ENCODE data around the gene KCNIP2.

Gene KCNIP2

DNA sequence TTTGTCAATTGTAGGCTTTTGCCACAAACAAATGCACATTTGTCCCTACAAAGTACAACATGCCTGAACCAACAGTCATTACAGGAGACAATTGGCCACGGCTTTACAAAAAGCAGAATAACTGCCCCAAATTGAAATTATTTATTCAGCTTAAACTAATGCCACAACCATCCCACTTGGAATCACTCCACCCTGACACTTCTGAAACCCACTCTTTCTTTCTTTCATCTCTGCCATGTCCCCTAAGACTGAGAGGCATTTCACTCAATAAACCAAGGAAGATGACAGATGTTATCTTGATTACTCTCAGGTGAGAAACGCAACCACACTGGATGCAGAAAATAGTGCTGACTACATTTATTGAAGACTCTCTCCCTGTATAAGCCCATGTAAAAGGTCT is 57.8 kb downstream of the KCNIP2 start:
- no peak overlapping the region for H3K4me3 ChIP-seq (ENCODE audit: low read depth, low read length)
- TF ChIP-seq, protein P1, sequence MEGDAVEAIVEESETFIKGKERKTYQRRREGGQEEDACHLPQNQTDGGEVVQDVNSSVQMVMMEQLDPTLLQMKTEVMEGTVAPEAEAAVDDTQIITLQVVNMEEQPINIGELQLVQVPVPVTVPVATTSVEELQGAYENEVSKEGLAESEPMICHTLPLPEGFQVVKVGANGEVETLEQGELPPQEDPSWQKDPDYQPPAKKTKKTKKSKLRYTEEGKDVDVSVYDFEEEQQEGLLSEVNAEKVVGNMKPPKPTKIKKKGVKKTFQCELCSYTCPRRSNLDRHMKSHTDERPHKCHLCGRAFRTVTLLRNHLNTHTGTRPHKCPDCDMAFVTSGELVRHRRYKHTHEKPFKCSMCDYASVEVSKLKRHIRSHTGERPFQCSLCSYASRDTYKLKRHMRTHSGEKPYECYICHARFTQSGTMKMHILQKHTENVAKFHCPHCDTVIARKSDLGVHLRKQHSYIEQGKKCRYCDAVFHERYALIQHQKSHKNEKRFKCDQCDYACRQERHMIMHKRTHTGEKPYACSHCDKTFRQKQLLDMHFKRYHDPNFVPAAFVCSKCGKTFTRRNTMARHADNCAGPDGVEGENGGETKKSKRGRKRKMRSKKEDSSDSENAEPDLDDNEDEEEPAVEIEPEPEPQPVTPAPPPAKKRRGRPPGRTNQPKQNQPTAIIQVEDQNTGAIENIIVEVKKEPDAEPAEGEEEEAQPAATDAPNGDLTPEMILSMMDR (IDR thresholded peaks at IDR 0.05; ENCODE audit: insufficient read depth, low read depth, low read length, missing control alignments), result no peak
- DNase-seq (ENCODE audit: low read depth), result no peak

DNA sequence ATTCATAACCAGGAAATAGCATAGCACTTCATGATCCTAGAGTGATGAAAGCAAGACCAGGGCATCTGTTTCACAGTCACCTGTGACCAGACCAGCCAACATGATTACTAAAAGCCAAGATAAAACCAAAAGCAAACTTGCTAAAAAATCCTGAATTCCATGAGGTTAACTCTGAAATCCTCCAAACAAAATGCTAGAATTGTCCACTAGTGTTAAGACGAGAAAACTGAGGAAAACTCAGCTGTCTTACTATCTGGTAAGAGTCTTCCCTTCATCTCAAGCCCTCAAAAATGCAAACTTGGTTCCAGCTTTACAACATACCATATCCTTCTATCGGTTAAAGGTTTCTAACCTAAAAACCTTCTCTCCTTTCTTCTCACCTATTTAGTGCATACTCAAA is 59.0 kb downstream of the KCNIP2 start:
- no peak overlapping the region for H3K4me3 ChIP-seq (ENCODE audit: low read depth, low read length)
- DNase-seq (ENCODE audit: low read depth), result no peak
- TF ChIP-seq, protein P1 (IDR thresholded peaks at IDR 0.05; ENCODE audit: insufficient read depth, low read depth, low read length, missing control alignments), result no peak

DNA sequence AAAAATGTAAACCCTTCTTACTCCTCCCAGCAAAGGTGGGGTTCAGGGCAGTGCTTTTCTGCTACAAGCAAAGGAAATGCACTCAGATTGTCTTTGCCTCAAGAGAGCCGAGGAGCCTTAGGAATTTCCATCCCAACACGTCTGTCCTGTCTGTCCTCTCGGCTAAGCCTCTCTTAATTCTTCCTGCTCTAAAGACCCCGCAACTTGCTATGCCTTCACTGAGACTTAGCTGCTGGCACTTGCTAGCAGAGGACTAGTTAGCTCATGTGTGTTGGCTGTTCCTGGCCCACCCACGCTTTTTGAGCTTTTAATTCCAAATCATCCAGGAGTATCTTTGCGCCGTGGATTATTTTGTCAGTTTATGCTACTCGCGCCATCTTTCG is 59.9 kb downstream of the KCNIP2 start:
- DNase-seq (ENCODE audit: low read depth), result no peak
- peak overlapping the region; percentile 85 for H3K4me3 ChIP-seq (ENCODE audit: low read depth, low read length)
- TF ChIP-seq, protein P1 (IDR thresholded peaks at IDR 0.05; ENCODE audit: insufficient read depth, low read depth, low read length, missing control alignments), result no peak

DNA sequence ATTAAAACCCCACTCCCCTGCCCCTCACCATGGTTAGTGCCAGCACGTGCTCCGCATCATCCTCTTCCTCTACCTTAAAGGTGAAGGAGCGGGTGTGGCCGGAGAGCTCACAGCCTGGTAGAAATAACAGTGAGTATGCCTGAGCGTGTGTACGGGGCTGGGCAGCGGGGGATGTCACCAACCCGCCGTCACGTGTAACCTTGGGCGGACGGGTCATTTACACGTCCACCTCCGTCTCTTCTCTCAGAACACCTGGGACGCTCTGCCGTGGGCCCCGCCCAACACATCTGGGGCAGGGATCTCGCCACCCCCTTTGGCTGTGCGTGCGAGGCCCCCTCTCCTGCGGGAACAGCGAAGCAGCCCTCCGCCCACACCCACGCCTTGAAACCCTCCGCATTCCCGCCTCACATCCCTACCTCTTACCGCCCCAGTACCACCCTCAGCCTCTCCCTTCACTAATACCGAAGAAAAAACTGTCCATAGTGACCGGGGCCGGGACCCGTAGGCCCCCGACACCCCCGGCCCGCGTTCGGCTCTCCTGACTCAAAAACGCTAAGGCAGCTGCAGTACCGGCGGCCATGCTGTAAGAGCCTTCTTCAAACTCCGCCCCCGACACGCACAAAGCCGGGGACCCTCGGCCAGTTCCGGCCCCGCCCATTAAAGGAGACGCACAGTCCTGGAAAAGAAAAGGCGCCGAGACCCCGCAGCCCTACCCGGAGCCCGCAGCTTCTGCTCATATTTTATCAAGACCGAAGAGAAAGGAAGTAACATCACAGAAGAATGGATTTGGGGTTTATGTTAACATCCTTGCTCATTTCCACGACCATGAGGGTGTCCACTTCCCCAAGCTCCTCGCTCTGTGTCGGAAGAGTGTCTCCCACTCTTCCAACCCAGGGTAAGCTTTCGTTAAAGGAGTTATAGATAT is 60.5 kb downstream of the KCNIP2 start, which contains the start of gene NPM3:
Gene NPM3 (minus strand): TSS at position 636 of the 925 bp plus-strand sequence. CDS start 56 bp downstream, at position 580.
- H3K4me3 ChIP-seq (ENCODE audit: low read depth, low read length), result peak within 1 kb of the TSS; percentile 85
- TF ChIP-seq, protein P1 (IDR thresholded peaks at IDR 0.05; ENCODE audit: insufficient read depth, low read depth, low read length, missing control alignments), result no peak
- DNase-seq (ENCODE audit: low read depth), result peak; percentile 87

DNA sequence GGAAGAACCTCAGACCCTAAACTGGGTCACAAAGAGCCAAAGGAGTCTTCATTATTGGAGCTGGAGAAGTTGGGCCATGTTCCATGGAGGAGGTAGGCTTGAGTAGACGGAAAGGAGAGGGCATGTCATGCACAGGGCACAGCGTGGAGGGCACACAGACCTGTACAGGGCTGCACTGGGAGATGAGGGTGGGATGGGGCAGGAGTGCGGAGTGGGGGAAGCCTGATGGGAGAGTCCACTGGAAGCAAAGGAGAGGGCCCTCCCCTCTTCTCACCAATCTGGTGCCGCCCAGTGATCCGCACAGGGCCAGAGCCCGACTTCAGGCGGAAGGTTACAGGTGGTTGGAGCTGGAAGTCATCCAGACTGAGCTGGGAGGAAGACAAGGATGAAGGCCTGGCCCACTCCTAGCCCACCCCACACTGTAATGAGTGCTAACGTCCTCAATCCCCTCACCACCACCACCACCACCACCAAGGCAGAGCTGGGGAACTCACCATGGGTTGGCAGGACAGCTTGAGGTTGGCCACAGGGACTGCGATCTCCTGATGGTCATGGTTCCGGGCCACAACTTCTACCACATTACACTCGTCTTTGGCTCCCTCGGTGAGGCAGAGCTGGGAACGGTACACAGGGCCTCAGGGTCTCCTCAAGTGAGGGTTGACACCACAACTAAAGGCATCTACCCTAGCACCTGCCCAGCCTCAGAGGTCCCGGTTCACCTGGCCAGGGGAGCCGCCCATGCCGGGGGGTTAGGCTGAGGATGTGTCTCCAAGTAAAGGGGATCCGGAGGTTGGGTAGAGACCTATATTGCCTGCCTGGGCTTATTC is 61.4 kb downstream of the KCNIP2 start:
- no peak for DNase-seq (ENCODE audit: low read depth)
- TF ChIP-seq, protein P1 (IDR thresholded peaks at IDR 0.05; ENCODE audit: insufficient read depth, low read depth, low read length, missing control alignments), result no peak
- peak overlapping the region; percentile 85 for H3K4me3 ChIP-seq (ENCODE audit: low read depth, low read length)

DNA sequence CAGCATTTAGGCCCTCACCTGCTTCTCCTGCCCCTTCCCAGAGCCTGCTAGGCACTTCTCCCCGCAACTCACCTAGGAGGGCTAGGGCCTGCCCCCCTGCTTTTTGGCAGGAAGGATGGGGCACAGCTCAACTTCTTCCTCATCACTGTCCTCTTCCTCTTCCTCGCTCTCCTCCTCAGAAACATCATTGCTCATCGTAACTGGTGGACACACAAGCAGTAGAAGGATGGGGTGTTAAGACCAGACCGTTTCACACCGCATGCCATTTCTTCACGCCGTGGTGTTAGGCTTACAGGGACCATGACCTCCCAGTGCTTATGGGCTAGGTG is 62.0 kb downstream of the KCNIP2 start:
- H3K4me3 ChIP-seq (ENCODE audit: low read depth, low read length), result 0 out of 2 replicates have a peak overlapping the region, but pooled peaks have one; percentile 85
- TF ChIP-seq, protein P1 (IDR thresholded peaks at IDR 0.05; ENCODE audit: insufficient read depth, low read depth, low read length, missing control alignments), result no peak
- DNase-seq (ENCODE audit: low read depth), result no peak
